ENCODE data around the gene TPD52L2.

The TPD52L2 gene

DNA sequence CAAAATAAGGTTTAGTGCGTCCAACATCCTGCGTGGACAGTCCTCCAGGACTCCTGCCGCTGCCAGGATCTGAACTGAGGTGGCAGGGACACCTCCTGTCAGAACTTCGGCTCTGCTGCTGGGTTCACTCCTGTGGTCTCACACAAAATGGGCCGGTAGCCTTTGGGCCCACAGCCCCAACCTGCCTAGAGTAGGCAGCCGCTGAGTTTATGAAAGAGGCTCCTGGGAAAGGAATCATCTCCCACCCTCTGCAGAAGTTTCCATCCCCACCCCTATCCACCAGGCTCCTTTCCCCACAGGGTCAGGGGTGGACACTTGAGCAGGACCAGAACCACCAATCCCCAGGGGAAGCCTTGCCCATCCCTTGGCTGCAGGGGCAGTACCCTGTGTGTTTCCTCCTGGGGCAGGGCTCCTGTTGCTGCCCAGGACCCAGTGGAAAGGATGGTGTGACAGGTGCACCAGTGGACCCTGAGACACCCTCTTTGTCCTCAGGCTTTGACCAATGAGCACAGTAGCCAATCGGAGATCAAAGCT, 5.8 kb upstream of the TPD52L2 start:
- no peak overlapping the region for H3K27ac ChIP-seq
- TF ChIP-seq, protein P1, sequence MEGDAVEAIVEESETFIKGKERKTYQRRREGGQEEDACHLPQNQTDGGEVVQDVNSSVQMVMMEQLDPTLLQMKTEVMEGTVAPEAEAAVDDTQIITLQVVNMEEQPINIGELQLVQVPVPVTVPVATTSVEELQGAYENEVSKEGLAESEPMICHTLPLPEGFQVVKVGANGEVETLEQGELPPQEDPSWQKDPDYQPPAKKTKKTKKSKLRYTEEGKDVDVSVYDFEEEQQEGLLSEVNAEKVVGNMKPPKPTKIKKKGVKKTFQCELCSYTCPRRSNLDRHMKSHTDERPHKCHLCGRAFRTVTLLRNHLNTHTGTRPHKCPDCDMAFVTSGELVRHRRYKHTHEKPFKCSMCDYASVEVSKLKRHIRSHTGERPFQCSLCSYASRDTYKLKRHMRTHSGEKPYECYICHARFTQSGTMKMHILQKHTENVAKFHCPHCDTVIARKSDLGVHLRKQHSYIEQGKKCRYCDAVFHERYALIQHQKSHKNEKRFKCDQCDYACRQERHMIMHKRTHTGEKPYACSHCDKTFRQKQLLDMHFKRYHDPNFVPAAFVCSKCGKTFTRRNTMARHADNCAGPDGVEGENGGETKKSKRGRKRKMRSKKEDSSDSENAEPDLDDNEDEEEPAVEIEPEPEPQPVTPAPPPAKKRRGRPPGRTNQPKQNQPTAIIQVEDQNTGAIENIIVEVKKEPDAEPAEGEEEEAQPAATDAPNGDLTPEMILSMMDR (IDR thresholded peaks at IDR 0.05) = no peak
- no peak for TF ChIP-seq ZFX (IDR thresholded peaks at IDR 0.05; ENCODE audit: borderline replicate concordance)

DNA sequence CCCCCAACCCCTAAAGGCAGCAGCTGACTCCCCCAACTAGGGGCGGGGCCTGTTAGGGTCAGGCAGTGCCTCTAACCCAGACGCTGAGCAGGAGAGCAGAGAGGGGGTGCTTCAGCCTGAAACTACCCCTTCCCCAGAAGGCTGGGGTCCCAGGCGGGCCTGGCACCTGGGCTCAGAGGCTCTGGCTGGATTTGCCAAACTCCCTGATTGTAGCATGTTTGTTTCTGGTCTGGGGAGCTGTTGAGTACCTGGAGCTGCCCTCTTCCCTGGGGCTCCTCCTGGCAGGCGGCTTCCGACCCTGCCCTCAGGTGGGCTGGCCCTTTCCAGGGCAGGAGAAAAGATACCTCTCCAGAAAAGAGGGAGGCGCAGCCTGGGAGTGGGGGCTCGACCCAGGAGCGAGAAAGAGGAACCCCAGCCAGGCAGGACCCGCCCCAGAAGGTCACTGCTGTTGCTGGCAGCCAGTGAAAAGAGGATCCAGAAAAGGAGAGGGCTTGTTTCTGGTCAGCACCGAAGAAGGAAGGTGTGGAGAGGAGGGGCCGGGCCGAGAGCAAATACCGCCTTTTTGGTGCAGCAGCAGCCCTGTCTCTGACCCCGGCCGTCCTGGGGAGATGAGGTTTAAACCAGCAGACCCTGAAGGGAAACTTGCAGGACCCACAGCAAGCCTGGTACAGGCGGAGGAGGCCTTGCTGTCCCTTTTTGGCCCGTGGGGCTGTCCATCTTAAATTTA, 4.6 kb upstream of the TPD52L2 start:
- TF ChIP-seq, protein P1 (IDR thresholded peaks at IDR 0.05) = no peak
- TF ChIP-seq ZFX (IDR thresholded peaks at IDR 0.05; ENCODE audit: borderline replicate concordance) = no peak
- H3K27ac ChIP-seq = no peak overlapping the region

DNA sequence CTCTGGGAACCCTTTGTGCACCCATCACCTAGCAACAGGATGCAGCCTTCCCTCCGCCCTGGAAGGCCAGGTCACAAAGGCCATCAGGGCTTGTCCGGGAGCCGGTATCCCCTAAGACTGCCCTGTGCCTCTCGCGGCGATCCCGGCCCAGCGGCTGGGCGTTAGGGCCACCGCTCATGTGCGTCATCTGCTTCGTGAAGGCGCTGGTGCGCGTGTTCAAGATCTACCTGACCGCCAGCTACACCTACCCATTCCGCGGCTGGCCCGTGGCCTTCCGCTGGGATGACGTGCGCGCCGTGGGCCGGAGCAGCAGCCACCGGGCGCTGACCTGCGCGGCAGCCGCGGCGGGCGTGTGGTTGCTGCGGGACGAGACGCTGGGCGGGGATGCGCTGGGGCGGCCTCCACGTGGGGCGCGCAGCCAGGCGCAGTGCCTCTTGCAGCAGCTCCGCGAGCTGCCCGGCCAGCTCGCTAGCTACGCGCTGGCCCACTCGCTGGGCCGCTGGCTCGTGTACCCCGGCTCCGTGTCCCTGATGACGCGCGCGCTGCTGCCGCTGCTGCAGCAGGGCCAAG, 3.6 kb upstream of the TPD52L2 start, which contains the start of gene ABHD16B:
Gene ABHD16B (plus strand): TSS at position 134 of the 570 bp plus-strand sequence. CDS start 43 bp downstream, at position 177.
- TF ChIP-seq, protein P1 (IDR thresholded peaks at IDR 0.05) = no peak
- TF ChIP-seq ZFX (IDR thresholded peaks at IDR 0.05; ENCODE audit: borderline replicate concordance) = no peak
- H3K27ac ChIP-seq = no peak within 1 kb of the TSS

DNA sequence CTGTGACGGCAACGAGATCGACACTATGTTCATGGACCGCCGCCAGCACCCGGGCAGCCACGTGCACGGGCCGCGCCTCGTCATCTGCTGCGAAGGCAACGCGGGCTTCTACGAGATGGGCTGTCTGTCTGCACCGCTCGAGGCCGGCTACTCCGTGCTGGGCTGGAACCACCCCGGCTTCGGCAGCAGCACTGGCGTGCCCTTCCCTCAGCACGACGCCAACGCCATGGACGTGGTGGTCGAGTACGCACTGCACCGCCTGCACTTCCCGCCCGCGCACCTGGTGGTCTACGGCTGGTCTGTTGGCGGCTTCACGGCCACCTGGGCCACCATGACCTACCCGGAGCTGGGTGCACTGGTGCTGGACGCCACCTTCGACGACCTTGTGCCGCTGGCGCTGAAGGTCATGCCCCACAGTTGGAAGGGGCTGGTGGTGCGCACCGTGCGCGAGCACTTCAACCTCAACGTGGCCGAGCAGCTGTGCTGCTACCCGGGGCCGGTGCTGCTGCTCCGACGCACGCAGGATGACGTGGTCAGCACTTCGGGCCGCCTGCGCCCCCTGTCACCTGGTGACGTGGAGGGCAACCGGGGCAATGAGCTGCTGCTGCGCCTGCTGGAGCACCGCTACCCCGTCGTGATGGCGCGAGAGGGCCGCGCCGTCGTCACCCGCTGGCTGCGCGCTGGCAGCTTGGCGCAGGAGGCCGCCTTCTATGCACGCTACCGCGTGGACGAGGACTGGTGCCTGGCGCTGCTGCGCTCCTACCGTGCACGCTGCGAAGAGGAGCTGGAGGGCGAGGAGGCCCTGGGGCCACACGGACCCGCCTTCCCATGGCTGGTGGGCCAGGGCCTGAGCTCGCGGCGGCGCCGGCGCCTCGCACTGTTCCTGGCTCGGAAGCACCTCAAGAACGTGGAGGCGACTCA, 2.8 kb upstream of the TPD52L2 start:
- no peak overlapping the region for H3K27ac ChIP-seq
- TF ChIP-seq ZFX (IDR thresholded peaks at IDR 0.05; ENCODE audit: borderline replicate concordance) = no peak
- TF ChIP-seq, protein P1 (IDR thresholded peaks at IDR 0.05) = no peak

DNA sequence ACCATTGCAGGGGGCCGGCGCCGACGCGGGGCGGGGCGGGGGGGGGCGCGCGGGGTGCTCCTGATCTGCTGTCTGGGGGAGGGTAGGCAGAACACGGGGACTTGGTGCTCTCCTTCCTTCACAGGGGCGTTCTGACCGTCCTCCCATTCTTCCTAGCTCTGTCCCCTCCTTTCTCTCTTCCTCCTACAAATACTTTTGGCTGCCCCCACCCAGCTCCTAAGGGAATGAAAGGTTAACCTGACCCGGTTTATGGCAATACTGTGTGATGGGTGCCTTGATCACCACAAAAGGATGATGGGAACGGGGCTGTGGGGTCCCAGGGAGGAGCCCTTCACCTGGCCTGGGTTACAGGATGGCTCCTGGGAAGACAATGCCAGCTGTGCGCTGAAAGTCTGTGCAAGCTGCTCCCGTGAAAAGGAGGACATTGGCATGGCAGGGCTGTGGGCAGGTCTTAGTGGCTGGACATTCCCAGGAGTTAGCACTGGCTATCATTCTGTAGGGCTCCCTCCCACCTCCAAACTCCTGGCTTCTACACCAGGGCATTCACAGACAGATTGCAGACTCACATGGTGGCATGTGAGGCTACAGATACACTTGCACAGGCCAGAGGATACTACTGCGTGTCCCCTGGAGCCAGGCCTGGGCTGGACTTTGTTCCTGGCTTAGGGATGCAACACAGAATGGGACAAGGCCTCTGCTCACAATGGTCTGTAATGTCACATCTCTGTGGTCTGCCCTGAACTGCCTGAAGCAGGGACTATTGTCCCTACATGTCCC, 1.9 kb upstream of the TPD52L2 start:
- H3K27ac ChIP-seq = peak overlapping the region; percentile 94
- TF ChIP-seq ZFX (IDR thresholded peaks at IDR 0.05; ENCODE audit: borderline replicate concordance) = no peak
- TF ChIP-seq, protein P1 (IDR thresholded peaks at IDR 0.05) = no peak

DNA sequence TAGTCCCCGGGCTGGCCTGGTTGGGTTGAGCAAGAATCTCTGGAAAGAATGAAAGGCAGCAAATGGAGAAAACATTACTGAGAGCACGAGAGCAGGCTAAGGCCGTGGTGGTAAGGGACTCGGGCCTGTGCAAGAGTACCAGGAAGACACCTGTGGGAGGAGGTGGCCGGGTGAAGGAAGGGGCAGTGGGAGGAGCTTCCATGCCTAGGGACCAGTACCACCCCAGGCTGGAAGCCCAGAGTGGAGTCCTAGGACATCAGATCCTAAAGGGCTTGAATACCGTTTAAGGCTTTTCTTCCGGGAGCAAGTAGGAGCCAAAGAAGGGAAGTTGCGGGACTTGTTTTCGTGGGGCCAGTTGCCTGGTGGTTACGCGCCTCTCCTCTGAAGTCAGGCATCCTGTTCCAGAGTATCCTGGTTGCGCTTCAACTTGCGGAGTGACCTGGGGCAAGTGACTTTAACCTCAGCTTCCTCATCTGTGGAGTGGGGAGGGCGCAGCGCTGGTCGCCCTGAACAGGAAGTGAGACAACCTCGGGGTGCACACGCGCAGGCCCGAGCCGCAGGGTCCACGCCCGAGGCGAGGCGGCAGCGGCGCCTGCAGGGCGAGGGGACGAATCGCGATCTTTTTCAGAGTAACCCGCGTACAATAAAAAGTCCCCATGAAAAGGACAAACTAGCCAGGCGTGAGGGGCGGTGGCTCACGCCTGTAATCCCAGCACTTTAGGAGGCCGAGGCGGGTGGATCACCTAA, 1.1 kb upstream of the TPD52L2 start:
- peak overlapping the region; percentile 94 for H3K27ac ChIP-seq
- TF ChIP-seq, protein P1 (IDR thresholded peaks at IDR 0.05) = peak; percentile 77
- no peak for TF ChIP-seq ZFX (IDR thresholded peaks at IDR 0.05; ENCODE audit: borderline replicate concordance)
